Kidney (tissue), 14 donors: ENCODE data around the gene GJA3. TPM values are rescaled to one million over a fixed set of nuclear protein-coding genes. Genes with fewer than 3 reads are reported as not detected.

Experiments
- DNase-seq, 5 donors: peaks; one replicate each; pipeline ENCODE4 v3.0.0-alpha.2; 2013 to 2020
- FAIRE-seq: peaks from 2 replicates; lab custom pipeline; 2012; peaks lifted over from hg19 to GRCh38; lab: Jason Lieb, UNC
- H3K27ac ChIP-seq, 2 donors: one replicate each; pipeline ENCODE4 v1.7.0; 2013; ENCODE audit warnings: low read depth in 2 of 2, low read length in 2 of 2, inconsistent platforms in 1 of 2
- H3K27me3 ChIP-seq: one replicate; pipeline ENCODE4 v1.7.1; 2013; ENCODE audit warnings: low read length, inconsistent platforms; ENCODE audit not compliant: control insufficient read depth, insufficient read depth
- H3K36me3 ChIP-seq, 3 donors: one replicate each; pipeline versions ENCODE4 v1.7.0 to v1.7.1; 2013; ENCODE audit warnings: low read length in 3 of 3, control low read depth in 1 of 3, inconsistent platforms in 1 of 3; ENCODE audit not compliant: insufficient read depth in 3 of 3, control insufficient read depth in 2 of 3
- H3K4me1 ChIP-seq, 3 donors: one replicate each; pipeline versions ENCODE4 v1.7.0 to v1.7.1; 2013; ENCODE audit warnings: low read length in 3 of 3, inconsistent platforms in 1 of 3, low read depth in 1 of 3; ENCODE audit not compliant: control insufficient read depth in 2 of 3, insufficient read depth in 2 of 3
- H3K4me3 ChIP-seq, 3 donors: one replicate each; pipeline versions ENCODE4 v1.7.0 to v1.8.1; 2013; ENCODE audit warnings: low read length in 3 of 3, control low read depth in 1 of 3, inconsistent platforms in 1 of 3
- H3K9ac ChIP-seq, 3 donors: one replicate each; pipeline versions ENCODE4 v1.7.0 to v1.7.1; 2013; ENCODE audit warnings: low read length in 3 of 3, control low read depth in 1 of 3, inconsistent platforms in 1 of 3
- H3K9me3 ChIP-seq, 3 donors: one replicate each; pipeline versions ENCODE4 v1.7.0 to v1.7.1; 2013; ENCODE audit warnings: low read length in 3 of 3, control low read depth in 1 of 3, inconsistent platforms in 1 of 3; ENCODE audit not compliant: control insufficient read depth in 2 of 3, insufficient read depth in 1 of 3
- intact Hi-C: fragments of 100-400 bp; cut with DNase I; formaldehyde crosslinking; loops from one replicate; pipeline ENCODE4 v1.11.1; 2022
- polyA plus RNA-seq: library from polyadenylated mRNA; stranded (reverse); fragments of 350-450 nt; fragmentation: Illumina TruSeq; extraction: RNeasy Lipid Tissue Mini Kit (QIAGEN cat#74804); gene quantifications from one replicate; pipeline ENCODE4 v1.2.3, GENCODE V29; 2014; ENCODE audit warnings: low read depth, low replicate concordance; ENCODE audit not compliant: insufficient read depth
- total RNA-seq: library from RNA; stranded (reverse); fragmentation: NEBNext Ultra II Directional; extraction: Animal tissue kit (Norgen Biotek cat#: 25700); gene quantifications from one replicate; pipeline ENCODE4 v1.2.1, GENCODE V29; 2021
- TF ChIP-seq, protein P1 (sequence below): IDR thresholded peaks from 3 replicates; pipeline ENCODE4 v1.5.1; 2012; ENCODE audit warnings: mild to moderate bottlenecking, moderate library complexity, borderline replicate concordance; ENCODE audit not compliant: insufficient read depth; ENCODE audit errors: extremely low read depth
- donor health status: control.
- donor health status: control.
- donor health status: control.
- donor health status: control.
- donor health status: control.
- donor health status: DM: yes; HTN: yes; CAD: no.
- donor health status: Normal renal cell carcinoma (clear cell type).

GJA3 gene
- total and polyA plus RNA-seq, 2 donors from 2014 or later = 0.16 to 1.1 TPM

DNA sequence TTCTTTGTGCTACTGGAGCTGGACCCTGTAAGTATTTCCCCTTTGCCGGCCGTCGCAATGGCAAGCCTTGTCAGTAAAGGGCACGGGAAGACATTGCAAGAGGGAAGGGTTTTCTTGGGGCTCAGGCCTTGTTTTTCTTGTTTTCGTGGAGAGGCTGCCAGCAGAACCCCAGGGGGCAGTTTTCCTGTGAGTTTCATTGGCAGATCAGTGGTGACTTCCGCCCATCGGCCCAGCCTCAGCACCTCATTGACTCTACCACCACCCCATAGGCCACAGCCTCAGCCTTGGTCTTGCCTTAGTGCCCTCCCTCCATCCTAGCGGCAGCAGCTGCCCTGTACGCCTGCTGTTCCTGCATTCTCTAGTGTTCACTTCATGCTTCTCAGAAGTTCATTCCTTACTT is 61.5 kb downstream of the GJA3 start:
- H3K9ac ChIP-seq = no peak overlapping the region
- no peak overlapping the region for H3K27ac ChIP-seq
- no peaks in the 10 kb centered on the region for H3K27me3 ChIP-seq
- DNase-seq (no peak), FAIRE-seq (no peak)
- no peaks in the 10 kb centered on the region for H3K9me3 ChIP-seq
- H3K36me3 ChIP-seq = no peaks in the 10 kb centered on the region
- no peak overlapping the region for H3K4me3 ChIP-seq
- TF ChIP-seq, protein P1, sequence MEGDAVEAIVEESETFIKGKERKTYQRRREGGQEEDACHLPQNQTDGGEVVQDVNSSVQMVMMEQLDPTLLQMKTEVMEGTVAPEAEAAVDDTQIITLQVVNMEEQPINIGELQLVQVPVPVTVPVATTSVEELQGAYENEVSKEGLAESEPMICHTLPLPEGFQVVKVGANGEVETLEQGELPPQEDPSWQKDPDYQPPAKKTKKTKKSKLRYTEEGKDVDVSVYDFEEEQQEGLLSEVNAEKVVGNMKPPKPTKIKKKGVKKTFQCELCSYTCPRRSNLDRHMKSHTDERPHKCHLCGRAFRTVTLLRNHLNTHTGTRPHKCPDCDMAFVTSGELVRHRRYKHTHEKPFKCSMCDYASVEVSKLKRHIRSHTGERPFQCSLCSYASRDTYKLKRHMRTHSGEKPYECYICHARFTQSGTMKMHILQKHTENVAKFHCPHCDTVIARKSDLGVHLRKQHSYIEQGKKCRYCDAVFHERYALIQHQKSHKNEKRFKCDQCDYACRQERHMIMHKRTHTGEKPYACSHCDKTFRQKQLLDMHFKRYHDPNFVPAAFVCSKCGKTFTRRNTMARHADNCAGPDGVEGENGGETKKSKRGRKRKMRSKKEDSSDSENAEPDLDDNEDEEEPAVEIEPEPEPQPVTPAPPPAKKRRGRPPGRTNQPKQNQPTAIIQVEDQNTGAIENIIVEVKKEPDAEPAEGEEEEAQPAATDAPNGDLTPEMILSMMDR = no peak
- intact Hi-C loops = no loop called here
- H3K4me1 ChIP-seq = no peaks in the 10 kb centered on the region

DNA sequence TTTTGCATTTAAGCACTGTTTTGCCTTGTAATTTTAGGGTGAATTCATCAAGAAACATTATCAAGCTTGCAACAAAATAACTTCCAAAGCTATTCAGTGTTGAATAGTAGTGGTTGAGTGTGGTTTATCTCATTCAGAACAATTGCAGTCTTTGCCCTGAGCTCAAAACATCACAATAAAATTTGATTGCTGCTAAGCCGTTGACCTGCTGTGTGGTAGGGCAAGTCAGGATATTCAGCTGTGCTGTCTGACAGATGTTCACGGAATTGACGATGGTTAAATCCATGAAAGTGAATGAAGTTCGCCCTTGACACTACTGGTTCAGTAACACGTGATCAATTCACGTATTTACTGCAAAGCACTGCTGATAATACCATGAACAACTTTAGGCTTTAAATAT is 66.9 kb downstream of the GJA3 start:
- intact Hi-C loops = no loop called here
- Histone ChIP-seq H3K4me3 (no peak overlapping the region), H3K4me1 (no peaks in the 10 kb centered on the region), H3K36me3 (no peaks in the 10 kb centered on the region), H3K9me3 (no peaks in the 10 kb centered on the region), H3K9ac (no peak overlapping the region), H3K27me3 (no peaks in the 10 kb centered on the region), H3K27ac (no peak overlapping the region)
- DNase-seq (no peak), FAIRE-seq (no peak)
- TF ChIP-seq, protein P1 = no peak

DNA sequence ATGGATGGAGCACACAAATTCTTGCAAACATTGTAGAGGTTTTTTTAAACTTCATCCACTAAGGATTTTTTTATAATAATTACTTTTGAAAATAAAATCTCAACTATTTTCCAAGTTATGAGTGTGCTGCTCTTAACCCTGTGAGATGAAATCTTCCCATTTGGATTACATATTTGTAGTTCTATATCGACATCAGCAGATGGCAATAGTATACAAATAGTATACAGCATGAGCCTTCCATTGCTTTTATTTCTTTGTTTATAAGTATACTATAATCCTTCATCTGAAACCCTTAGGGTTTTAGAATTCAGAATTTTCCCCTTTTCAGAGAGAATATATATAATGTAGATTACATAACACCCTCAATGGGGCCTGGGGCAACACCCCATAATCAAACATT is 70.5 kb downstream of the GJA3 start:
- H3K4me3 ChIP-seq = no peak overlapping the region
- peaks cover 0 to 9% (median 1%) of the 10 kb centered on the region in 3 donors for H3K36me3 ChIP-seq
- no peak for FAIRE-seq
- intact Hi-C loops = no loop called here
- peak in 1 of 5 donors; percentile 21 for DNase-seq
- no peaks in the 10 kb centered on the region for H3K27me3 ChIP-seq
- TF ChIP-seq, protein P1 = peak; percentile 14
- H3K9me3 ChIP-seq = no peaks in the 10 kb centered on the region
- no peaks in the 10 kb centered on the region for H3K4me1 ChIP-seq
- no peak overlapping the region for H3K9ac ChIP-seq
- no peak overlapping the region for H3K27ac ChIP-seq

Other genes starting within 250 kb of the GJA3 start
- 81.3 TPM for gene ZMYM2, start 202.3 kb downstream of the GJA3 start, total RNA-seq
- gene ZMYM2, start 202.3 kb downstream of the GJA3 start, polyA plus RNA-seq = 22.7 TPM
- 5.0 TPM for gene GJB2, start 31.9 kb upstream of the GJA3 start, total RNA-seq
- gene GJB2, start 31.9 kb upstream of the GJA3 start, polyA plus RNA-seq = 13.1 TPM
- not detected for gene GJB6, start 71.3 kb upstream of the GJA3 start, total RNA-seq
- not detected for gene GJB6, start 71.3 kb upstream of the GJA3 start, polyA plus RNA-seq